A204.1 (cell line): ENCODE results near the gene OR2Y1.
A peak's percentile ranks its signal among the peaks of the same experiment; 100 is the strongest.
"Not testable (repeated sequence)": the region's sequence is repeated elsewhere in the genome, so short reads cannot be mapped to it uniquely, and the experiment has no call there.

Experiments used
- FAIRE-seq: peaks from 2 replicates; lab custom pipeline; 2012; peaks lifted over from hg19 to GRCh38; lab: Jason Lieb, UNC

The OR2Y1 gene

DNA sequence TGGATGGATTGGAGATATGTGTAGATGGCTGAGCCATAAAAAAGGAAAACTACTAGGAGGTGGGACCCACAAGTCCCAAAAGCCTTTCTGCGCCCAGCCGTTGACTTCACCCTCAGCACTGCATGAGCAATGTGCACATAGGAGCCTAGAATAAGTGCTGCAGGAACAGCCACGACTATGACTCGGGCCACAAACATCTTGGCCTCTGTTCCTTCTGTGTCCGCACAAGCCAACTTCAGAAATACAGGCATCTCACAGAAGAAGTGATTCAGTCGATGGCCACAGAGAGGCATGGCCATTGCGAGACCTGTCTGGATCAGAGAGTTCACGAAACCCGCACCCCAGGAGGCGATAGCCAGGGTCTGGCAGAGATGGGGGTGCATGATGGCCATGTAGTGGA is 587 bp downstream of the OR2Y1 start:
- no peak for FAIRE-seq

DNA sequence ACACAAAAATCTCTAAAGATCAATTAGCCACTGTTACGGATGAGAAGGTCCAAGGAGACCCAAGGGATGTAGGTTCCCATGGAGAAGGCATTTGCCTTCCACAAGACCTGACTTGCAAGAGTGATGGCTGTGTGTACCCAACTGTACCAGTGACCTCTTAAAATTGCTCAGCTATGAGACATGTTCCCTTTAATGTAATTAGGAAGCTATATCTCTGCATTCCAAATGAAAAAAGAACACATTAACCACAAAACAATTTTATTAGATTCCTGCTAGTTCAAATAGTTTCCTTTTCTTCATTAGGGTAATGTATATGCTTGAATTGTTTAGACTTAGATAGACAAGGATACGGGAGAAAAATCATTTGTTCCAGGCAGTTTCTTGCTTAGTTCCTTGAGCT is 3.3 kb downstream of the OR2Y1 start:
- FAIRE-seq = no peak

DNA sequence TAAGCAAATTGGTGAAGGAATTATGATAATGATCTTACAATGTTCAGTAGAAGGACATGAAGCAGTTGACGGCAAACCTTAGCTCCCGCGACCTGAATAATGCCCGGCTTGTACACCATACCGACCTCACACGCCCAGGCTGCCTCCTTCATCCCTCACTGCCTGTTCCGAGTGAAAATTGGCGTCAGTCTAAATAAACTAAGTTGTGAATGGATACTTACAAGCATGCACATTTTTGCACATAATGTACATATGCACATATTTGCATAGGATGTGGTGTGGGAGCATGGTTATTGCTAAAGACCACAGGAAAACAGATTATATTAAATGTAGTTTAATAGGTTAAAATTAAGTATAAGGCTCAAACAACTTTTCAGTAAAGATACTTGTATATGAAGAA is 14.9 kb downstream of the OR2Y1 start:
- no peak for FAIRE-seq

- FAIRE-seq = no peak
These were observed 15.9 kb downstream of the OR2Y1 start for GRCh38 chr5:180723936-180724335.

DNA sequence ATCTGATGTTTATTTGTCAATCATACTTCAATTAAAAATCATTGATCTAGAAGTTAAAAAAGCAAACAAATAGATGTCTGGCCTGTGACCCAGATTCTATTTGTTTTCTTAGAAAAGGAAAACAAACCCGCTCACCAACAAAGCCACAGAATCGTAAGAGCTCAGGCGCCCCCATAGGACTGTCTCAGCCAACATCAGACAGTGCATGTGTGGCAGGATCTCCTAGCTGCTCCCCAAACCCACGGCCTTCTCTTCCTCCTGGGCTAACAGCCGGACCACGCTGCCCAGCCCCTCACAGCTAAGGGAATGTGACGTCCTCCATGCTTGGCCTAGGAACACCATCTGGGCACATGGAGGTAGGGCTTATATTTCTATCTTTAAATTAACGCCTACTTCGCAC is 19.4 kb downstream of the OR2Y1 start:
- no peak for FAIRE-seq

- peak; percentile 98 for FAIRE-seq
These were observed 20.1 kb downstream of the OR2Y1 start for GRCh38 chr5:180719781-180720180.

DNA sequence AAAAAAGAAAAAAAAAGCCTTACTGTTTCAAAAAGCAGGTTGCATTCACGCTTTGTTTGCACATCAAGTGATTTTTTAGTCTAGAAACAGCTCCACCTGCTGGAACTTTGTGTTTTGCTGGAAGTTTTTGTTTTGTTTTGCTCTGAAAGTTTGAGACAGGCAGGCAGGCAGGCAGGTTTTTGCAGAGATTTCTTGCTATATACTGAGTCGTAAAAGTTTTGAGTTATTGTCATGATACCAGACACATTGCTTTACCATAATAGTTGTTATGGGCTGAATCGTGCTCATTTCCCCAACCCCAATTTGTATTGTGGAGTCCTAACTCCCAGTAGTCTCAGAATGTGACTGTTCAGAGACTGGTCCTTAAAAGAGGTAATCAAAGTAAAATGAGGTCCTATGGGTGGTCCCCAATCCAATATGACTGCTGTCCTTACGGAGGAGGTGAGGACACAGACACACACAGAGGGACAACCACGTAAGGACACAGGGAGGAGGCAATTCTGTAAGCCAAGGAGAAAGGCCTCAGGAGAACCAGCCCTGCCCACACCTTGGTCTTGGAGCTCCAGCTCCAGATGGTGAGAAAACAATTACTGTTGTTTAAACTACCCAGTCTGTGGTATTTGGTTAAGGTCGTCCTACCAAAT is 20.9 kb downstream of the OR2Y1 start:
- FAIRE-seq = peak; percentile 96

DNA sequence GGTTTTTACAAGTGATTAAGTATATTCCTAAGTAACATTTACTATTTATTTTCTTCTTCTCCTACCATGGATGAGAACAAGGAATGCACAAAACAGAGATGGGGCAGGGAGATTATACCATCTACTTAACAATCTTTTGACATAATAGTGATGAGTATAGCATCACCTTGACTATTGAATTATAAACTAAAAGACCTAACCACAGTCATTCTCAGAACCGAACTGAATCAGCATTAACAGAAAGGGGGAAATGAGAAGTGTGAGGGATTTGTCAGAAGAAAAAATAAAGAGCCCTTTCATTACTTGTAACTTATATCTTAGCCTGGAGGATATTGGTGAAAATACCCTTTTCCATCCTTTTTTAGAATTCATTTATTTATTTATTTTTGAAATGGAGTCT is 21.9 kb downstream of the OR2Y1 start:
- FAIRE-seq = no peak

DNA sequence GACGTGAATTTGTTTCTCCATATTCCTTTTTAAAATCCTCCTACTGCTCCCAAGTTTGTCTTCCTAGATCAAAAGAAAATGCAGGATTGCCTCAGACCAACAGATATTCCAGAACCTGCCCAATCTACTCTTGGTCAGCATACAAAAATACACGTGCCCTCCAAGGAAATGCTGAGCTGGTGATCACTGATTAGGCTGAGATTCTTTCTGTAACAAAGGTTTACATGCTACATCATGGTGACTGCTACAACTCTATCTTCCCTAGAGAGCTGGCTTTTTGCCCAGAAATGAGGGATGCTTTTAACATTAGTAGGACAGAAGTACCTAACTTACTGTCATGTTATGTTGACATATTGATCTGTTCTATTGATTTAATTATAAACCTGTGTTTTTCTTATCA is 35.5 kb downstream of the OR2Y1 start:
- FAIRE-seq = no peak

- no peak for FAIRE-seq
These were observed 35.9 kb downstream of the OR2Y1 start for GRCh38 chr5:180703912-180704311.

DNA sequence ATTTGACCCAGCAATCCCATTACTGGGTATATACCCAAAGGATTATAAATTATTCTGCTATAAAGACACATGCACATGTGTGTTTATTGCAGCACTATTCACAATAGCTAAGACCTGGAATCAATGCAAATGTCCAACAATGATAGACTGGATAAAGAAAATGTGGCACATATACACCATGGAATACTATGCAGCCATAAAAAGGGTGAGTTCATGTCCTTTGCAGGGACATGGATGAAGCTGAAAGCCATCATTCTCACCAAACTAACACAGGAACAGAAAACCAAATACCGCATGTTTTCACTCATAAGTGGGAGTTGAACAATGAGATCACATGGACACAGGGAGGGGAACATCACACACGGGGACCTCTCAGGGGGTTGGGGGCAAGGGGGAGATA is 36.5 kb downstream of the OR2Y1 start:
- FAIRE-seq = not testable (repeated sequence)

DNA sequence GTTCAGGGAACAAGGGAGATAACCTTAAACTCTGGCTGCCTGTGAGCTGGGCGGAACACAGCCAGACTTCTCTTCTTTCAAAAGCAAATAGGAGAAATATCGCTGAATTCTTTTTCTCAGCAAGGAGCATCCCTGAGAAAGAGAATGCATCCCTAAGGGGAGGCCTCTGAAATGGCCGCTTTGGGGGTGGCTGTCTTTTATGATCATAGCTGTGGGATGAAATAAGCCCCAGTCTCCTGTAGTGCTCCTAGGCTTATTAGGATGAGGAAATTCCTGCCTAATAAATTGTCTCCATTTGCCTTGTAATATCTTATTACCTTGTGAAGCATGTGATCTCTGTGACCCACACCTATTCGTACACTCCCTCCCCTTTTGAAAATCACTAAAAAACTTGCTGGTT is 39.4 kb downstream of the OR2Y1 start:
- not testable (repeated sequence) for FAIRE-seq

GRCh38 chr5:180699042-180699441 is 40.8 kb downstream of the OR2Y1 start:
- no peak for FAIRE-seq

DNA sequence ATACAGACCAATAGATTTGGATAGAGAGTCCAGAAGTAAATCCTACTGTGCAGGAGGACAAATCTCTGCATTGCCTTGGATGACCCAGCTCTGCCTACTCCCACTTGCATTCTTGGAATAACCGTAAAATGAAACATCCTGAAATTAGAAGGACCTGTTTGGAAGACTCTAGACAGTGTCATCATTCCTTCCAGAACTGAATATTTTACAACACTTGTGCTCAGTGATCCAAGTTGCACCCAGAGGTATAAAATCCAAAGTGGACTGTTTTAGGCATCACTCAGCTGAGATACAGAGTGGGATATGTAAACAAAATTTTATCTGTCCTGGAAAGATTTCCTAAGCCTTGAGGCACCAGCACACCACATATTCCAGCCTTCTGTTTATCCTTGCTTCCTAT is 43.7 kb downstream of the OR2Y1 start:
- no peak for FAIRE-seq

- FAIRE-seq = no peak
These were observed 47.4 kb downstream of the OR2Y1 start for GRCh38 chr5:180692429-180692828.

- FAIRE-seq = no peak
These were observed 48.8 kb downstream of the OR2Y1 start for GRCh38 chr5:180691046-180691445.

- FAIRE-seq = no peak
These were observed 49.3 kb downstream of the OR2Y1 start for GRCh38 chr5:180690562-180690961.

DNA sequence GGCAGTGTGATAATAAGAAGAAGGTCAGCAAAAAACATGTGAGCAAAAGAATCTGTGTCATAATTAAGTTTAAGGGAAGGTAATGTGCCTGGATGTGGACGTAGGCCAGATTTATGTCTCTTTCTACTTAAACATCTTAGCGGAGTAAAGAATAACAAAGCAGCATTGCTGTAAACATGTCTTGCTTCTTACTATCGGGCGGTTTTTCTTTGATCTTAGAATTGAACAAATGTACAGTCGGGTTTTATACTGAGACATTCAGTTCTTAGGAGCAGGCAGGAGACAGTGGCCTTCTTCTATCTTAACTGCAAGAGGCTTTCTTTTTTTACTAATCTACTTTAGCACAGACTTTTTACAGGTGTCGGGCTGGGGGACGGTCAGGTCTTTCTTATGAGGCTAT is 50.1 kb downstream of the OR2Y1 start:
- no peak for FAIRE-seq
